ENCODE results near the gene ABR.
"Not testable (repeated sequence)": the region's sequence is repeated elsewhere in the genome, so short reads cannot be mapped to it uniquely, and the experiment has no call there.

ABR gene

GRCh38 chr17:1073963-1074625, 105.7 kb downstream of the ABR start:
- in situ Hi-C loops (cut with HindIII; ENCODE audit: low sequenced_read_pairs) = not testable (repeated sequence)

GRCh38 chr17:1073241-1073962, 106.4 kb downstream of the ABR start:
- in situ Hi-C loops (cut with HindIII; ENCODE audit: low sequenced_read_pairs) = no loop called here

- in situ Hi-C loops (cut with HindIII; ENCODE audit: low sequenced_read_pairs) = no loop called here
These were observed 107.2 kb downstream of the ABR start for GRCh38 chr17:1072551-1072961.

GRCh38 chr17:1071103-1071825, 108.5 kb downstream of the ABR start:
- in situ Hi-C loops (cut with HindIII; ENCODE audit: low sequenced_read_pairs) = no loop called here

GRCh38 chr17:1070411-1070810, 109.4 kb downstream of the ABR start:
- in situ Hi-C loops (cut with HindIII; ENCODE audit: low sequenced_read_pairs) = no loop called here

- in situ Hi-C loops (cut with HindIII; ENCODE audit: low sequenced_read_pairs) = no loop called here
These were observed 109.9 kb downstream of the ABR start for GRCh38 chr17:1069847-1070246.

GRCh38 chr17:1068356-1068755, 111.4 kb downstream of the ABR start:
- in situ Hi-C loops (cut with HindIII; ENCODE audit: low sequenced_read_pairs) = no loop called here

GRCh38 chr17:1067282-1067956, 112.4 kb downstream of the ABR start:
- in situ Hi-C loops (cut with HindIII; ENCODE audit: low sequenced_read_pairs) = no loop called here

- in situ Hi-C loops (cut with HindIII; ENCODE audit: low sequenced_read_pairs) = not testable (repeated sequence)
These were observed 114.4 kb downstream of the ABR start for GRCh38 chr17:1065416-1065815.

GRCh38 chr17:1060991-1061390, 118.8 kb downstream of the ABR start:
- in situ Hi-C loops (cut with HindIII; ENCODE audit: low sequenced_read_pairs) = no loop called here

- in situ Hi-C loops (cut with HindIII; ENCODE audit: low sequenced_read_pairs) = no loop called here
These were observed 120.5 kb downstream of the ABR start for GRCh38 chr17:1059131-1059795.

GRCh38 chr17:1058423-1059130, 121.2 kb downstream of the ABR start:
- in situ Hi-C loops (cut with HindIII; ENCODE audit: low sequenced_read_pairs) = no loop called here

- in situ Hi-C loops (cut with HindIII; ENCODE audit: low sequenced_read_pairs) = no loop called here
These were observed 123.0 kb downstream of the ABR start for GRCh38 chr17:1056761-1057160.

GRCh38 chr17:1055751-1056645, 123.8 kb downstream of the ABR start:
- in situ Hi-C loops (cut with HindIII; ENCODE audit: low sequenced_read_pairs) = no loop called here

GRCh38 chr17:1055231-1055630, 124.5 kb downstream of the ABR start:
- in situ Hi-C loops (cut with HindIII; ENCODE audit: low sequenced_read_pairs) = no loop called here

- in situ Hi-C loops (cut with HindIII; ENCODE audit: low sequenced_read_pairs) = no loop called here
These were observed 125.1 kb downstream of the ABR start for GRCh38 chr17:1054656-1055055.

- in situ Hi-C loops (cut with HindIII; ENCODE audit: low sequenced_read_pairs) = no loop called here
These were observed 126.0 kb downstream of the ABR start for GRCh38 chr17:1053661-1054360.
